Measurements from ENCODE around the gene SMPD3.

DNA sequence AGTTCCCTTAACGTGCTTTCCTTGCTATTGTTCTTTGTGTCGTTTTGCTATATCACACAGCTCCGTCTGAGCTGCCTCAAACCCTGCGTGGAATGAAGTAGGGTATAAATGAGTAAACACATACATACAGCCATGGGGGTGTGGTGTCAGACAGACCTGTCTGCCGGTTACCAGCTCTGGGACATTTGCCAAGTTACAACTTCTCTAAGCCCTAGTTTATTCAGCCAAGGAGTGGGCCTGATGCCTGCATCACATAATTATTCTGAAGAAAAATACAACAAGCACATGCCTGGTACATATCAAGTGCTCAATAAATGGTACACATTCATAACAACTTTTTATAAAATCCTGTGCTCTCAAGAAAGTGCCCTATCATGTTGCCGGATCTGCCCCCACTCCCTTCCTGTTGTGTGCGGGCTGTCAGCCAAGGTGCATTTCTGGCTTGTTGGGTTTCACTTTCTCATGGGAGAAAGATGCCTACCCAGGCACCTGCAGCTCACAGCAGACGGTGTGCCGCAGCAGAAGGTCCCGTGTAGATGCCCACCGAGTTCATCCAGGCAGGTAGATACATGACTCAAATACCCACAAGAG, 30.5 kb downstream of the SMPD3 start:
- no peak for TF ChIP-seq POLR2A (IDR thresholded peaks at IDR 0.05)
- TF ChIP-seq, protein P1, sequence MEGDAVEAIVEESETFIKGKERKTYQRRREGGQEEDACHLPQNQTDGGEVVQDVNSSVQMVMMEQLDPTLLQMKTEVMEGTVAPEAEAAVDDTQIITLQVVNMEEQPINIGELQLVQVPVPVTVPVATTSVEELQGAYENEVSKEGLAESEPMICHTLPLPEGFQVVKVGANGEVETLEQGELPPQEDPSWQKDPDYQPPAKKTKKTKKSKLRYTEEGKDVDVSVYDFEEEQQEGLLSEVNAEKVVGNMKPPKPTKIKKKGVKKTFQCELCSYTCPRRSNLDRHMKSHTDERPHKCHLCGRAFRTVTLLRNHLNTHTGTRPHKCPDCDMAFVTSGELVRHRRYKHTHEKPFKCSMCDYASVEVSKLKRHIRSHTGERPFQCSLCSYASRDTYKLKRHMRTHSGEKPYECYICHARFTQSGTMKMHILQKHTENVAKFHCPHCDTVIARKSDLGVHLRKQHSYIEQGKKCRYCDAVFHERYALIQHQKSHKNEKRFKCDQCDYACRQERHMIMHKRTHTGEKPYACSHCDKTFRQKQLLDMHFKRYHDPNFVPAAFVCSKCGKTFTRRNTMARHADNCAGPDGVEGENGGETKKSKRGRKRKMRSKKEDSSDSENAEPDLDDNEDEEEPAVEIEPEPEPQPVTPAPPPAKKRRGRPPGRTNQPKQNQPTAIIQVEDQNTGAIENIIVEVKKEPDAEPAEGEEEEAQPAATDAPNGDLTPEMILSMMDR (IDR thresholded peaks at IDR 0.05) = no peak
